ENCODE data around the gene BHLHE40.

BHLHE40 gene

DNA sequence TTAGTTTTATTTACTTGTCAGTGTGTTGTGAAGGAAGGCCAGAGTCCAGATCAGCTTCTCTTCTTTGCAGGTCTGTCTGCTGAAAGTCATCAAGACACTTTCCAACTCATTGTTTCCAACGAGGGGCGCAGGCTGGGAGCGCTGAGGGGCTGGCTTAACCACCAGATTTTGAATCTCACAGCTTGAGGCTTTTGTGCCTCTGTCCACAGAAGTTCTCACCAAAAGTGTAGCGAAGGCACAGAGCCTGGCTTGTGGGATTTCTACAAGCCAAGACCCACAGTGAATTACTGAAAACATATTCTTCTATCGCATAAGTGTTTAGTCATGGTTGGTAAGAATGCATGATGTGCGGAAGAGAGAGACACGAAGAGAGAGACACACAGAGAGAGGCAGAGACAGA is 35.2 kb downstream of the BHLHE40 start:
- no peak overlapping the region for H3K27ac ChIP-seq
- DNase-seq (ENCODE audit: low spot score) = no peak
- H3K4me3 ChIP-seq = no peak overlapping the region
- TF ChIP-seq CTCF (IDR thresholded peaks at IDR 0.05) = no peak

DNA sequence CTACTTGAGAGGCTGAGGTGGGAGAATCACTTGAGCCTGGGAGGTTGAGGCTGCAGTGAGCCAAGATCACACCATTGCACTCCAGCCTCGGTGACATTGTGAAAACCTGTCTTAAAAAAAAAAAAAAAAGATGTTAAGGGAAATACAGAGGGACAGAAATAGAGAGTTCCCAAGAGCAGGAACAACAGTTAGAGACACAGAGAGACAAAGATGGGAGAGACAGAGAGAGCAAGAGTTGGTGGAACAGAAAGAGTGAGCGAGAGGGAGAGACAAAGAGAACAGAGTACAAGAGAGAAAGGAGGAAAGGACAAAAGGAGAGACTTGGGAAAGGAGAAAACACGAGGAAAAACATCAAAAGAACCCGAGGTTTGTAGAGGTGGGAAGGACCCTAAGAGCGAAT is 35.8 kb downstream of the BHLHE40 start:
- no peak for TF ChIP-seq CTCF (IDR thresholded peaks at IDR 0.05)
- H3K4me3 ChIP-seq = no peak overlapping the region
- no peak overlapping the region for H3K27ac ChIP-seq
- no peak for DNase-seq (ENCODE audit: low spot score)

DNA sequence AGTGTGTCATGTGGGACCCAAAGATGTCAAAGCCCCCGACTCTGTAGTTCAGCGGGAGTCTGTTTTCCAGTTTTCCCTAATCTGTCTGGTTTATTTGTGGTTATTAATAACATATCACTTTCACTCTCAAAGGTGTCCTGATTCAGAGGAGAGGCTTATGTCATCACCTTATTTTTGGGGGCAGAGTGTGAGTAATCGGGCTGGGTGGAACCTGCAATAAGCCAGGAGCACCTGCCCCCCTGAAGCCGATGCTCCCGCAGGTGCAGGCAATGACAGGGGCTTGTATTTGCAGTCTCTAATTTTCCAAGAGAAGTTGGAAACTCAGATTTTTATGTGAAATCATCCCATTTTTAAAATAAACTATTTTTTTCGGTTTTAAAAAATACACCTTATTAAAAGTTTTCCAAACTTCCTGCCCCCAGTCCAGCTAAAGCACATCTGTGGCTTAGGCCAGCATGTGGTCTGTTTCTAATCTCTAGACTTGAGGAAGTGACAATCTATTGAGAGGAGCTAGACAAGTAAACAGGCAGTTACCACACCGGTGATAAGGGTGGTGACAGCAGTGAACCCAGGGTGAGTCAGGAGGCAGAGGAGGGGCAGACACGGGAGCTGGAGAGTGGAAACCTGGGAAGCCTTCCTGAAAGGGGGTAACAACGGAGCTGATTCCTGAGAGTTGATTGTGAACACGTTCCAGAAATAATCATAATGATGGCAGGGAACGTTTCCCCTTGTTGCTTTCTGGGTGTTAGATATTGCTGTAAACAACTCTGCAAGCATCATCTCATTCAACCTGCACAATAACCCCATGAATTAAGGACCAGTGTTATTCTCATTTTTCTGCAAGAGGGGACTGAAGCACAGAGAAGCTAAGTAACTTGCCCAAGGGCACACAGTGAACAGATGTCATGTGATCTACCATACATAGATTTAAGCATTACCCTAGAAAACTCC is 37.2 kb downstream of the BHLHE40 start:
- TF ChIP-seq CTCF (IDR thresholded peaks at IDR 0.05) = no peak
- no peak for DNase-seq (ENCODE audit: low spot score)
- Histone ChIP-seq H3K27ac (peak overlapping the region in 1 of 2 donors; percentile 41), H3K4me3 (no peak overlapping the region)

DNA sequence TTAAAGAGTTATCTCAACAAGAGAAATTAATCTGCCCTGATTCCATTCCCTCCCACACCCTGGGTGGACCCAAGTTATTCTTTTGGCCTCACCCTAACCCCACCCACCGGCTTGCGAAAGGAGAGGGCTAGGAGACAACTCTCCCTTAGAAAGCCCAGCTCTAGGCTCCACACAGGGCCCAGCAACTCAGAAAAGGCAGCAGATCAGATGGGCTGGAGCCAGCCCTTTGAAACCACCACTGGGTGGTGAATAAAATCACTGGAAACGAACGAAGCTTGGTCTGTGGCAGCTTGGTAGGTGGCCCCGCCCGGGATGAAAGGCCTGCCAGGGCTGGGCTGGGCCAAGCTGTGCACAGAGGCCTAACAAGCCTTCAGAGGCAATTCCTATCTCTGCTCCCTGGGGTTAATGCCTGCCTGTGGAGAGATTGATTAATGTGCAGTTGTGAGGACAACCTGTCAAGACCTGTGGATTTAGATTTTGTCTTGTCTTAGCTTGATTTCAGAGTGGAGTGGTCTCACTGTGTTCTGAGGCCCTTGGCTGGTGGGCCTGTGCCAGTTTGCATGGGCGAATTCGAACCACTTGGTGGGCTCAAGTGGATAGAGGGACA is 38.8 kb downstream of the BHLHE40 start:
- Histone ChIP-seq H3K4me3 (no peak overlapping the region), H3K27ac (peak overlapping the region; percentile 58 to 66)
- DNase-seq (ENCODE audit: low spot score) = peak; percentile 83
- no peak for TF ChIP-seq CTCF (IDR thresholded peaks at IDR 0.05)

DNA sequence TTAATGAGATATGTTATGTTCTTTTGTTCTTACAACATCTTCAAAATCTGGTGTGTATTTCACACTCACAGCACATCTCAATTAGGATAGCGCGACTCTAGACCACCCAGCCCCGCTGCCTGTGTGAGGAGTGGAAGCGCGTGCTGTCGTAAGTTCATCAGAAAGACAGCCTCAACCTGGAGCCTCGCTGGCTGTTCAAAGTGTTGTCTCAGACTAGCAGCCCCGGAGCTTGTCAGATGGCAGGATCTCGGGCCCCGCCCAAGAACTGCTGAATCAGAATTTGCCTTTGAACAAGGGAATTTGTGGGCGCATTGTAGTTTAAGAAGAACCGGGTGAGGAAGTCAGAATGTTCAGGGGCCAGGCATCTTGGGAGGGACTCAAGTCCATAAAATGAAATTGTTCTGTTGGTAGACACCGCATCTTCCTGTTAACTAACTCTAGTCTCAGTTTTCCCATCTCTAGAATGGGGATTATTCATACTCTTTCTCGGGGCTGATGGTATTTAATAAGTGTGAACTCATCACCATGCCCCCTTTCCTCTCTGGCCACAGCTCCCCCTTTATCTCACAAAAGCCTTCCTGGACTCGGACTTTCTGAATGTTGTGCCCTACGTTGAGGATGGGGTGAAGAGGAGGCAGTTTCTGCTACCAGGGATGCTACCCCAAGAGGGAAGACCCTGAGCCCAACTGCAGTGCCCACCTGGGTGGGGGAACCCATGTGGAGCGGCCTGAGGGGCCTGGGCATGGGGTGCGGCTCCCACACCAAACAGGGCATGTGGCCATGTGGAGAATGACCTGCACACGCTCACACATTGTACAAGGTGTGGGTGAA is 40.4 kb downstream of the BHLHE40 start:
- Histone ChIP-seq H3K27ac (peak overlapping the region; percentile 17 to 66), H3K4me3 (no peak overlapping the region)
- no peak for DNase-seq (ENCODE audit: low spot score)
- TF ChIP-seq CTCF (IDR thresholded peaks at IDR 0.05) = no peak

DNA sequence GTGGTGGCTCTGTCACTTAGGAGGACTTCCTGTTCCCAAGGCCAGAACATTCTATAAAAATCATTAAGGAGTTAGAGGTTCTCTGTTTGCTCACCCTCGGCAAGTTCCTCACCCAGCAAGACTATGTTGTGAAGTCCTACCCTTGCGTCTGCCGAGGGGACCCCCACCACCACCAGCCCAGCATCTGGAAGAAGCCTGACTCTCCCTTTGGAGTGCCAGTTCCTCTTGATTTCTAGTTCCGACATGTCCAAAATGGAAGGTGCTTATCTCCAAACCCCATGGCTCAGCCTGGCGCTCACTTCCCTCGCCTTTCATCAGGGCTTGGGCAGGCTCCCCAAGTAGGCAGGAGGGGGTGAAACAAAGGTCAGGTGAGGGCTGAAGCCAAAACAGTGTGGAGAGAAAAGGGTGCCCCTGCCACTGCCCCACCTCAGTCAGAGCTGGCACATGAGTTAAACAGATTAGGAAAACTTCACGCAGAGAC is 41.0 kb downstream of the BHLHE40 start:
- no peak overlapping the region for H3K4me3 ChIP-seq
- no peak for TF ChIP-seq CTCF (IDR thresholded peaks at IDR 0.05)
- DNase-seq (ENCODE audit: low spot score) = no peak
- H3K27ac ChIP-seq = peak overlapping the region in 1 of 2 donors; percentile 17

Measured in coronary artery (tissue), 2 donors.